GM21786 (cell line): ENCODE measurements around the gene HAPSTR1.
A peak's percentile ranks its signal among the peaks of the same experiment; 100 is the strongest.
"Not testable (repeated sequence)": the region's sequence is repeated elsewhere in the genome, so short reads cannot be mapped to it uniquely, and the experiment has no call there.

Experiments used
- ATAC-seq: cut with Tn5 transposase; IDR thresholded peaks from one replicate; pipeline ENCODE4 v1.9.1; 2021; ENCODE audit not compliant: unreplicated experiment

HAPSTR1 gene

GRCh38 chr16:9090960-9091866 lies at the start of gene HAPSTR1:
TSS of gene HAPSTR1 (plus strand) at chr16:9091644. CDS start at chr16:9092045, 401 bp downstream.
- peak; percentile 89 for ATAC-seq

- no peak for ATAC-seq
Observed at GRCh38 chr16:9042533-9042932, 48.9 kb upstream of the HAPSTR1 start.

- no peak for ATAC-seq
Observed at GRCh38 chr16:9042964-9043680, 48.3 kb upstream of the HAPSTR1 start.

GRCh38 chr16:9045562-9045961 lies 45.9 kb upstream of the HAPSTR1 start:
- not testable (repeated sequence) for ATAC-seq

- no peak for ATAC-seq
Observed at GRCh38 chr16:9046667-9047055, 44.8 kb upstream of the HAPSTR1 start.

- peak; percentile 78 for ATAC-seq
Observed at GRCh38 chr16:9047689-9048301, 43.6 kb upstream of the HAPSTR1 start.

GRCh38 chr16:9048302-9048700 lies 43.1 kb upstream of the HAPSTR1 start:
- no peak for ATAC-seq

- no peak for ATAC-seq
Observed at GRCh38 chr16:9049241-9049640, 42.2 kb upstream of the HAPSTR1 start.

- ATAC-seq: no peak
Observed at GRCh38 chr16:9050102-9050830, 41.2 kb upstream of the HAPSTR1 start.

- no peak for ATAC-seq
Observed at GRCh38 chr16:9053006-9053601, 38.3 kb upstream of the HAPSTR1 start.

- no peak for ATAC-seq
Observed at GRCh38 chr16:9054460-9054859, 37.0 kb upstream of the HAPSTR1 start.

- no peak for ATAC-seq
Observed at GRCh38 chr16:9055115-9055514, 36.3 kb upstream of the HAPSTR1 start.

- no peak for ATAC-seq
Observed at GRCh38 chr16:9055661-9056060, 35.8 kb upstream of the HAPSTR1 start.

GRCh38 chr16:9056061-9056460 lies 35.4 kb upstream of the HAPSTR1 start:
- no peak for ATAC-seq

- ATAC-seq: no peak
Observed at GRCh38 chr16:9058211-9058610, 33.2 kb upstream of the HAPSTR1 start.

GRCh38 chr16:9060225-9060624 lies 31.2 kb upstream of the HAPSTR1 start:
- no peak for ATAC-seq

GRCh38 chr16:9061358-9061813 lies 30.1 kb upstream of the HAPSTR1 start:
- ATAC-seq: peak; percentile 50

GRCh38 chr16:9062301-9062700 lies 29.1 kb upstream of the HAPSTR1 start:
- no peak for ATAC-seq

GRCh38 chr16:9065077-9065476 lies 26.4 kb upstream of the HAPSTR1 start:
- no peak for ATAC-seq

- ATAC-seq: no peak
Observed at GRCh38 chr16:9068886-9069285, 22.6 kb upstream of the HAPSTR1 start.
